HG02938 (cell line): Measurements from ENCODE around the gene FBXO30.

ENCODE experiments used
- ATAC-seq: cut with Tn5 transposase; IDR thresholded peaks from one replicate; pipeline ENCODE4 v1.9.1; 2021; ENCODE audit warnings: mild to moderate bottlenecking, moderate library complexity; ENCODE audit not compliant: unreplicated experiment

Gene FBXO30

DNA sequence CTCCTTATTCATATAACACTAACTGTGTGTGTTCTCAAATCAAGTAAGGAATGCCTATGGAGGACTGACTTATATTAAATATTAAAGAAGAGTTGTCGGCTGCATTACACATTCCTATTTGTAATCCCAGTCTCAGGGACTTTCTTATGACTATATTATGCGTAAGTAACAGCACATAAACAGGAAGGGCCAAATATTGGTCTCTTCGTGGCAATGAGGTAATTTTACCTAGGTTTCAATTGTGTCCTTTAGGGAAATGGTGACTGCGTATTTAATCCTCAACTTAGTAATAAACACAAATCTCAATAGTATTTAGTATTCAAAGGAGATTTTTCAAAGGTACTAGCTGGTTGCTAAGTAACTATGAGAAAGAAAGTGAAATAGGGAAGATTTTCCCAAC lies 56.5 kb downstream of the FBXO30 start:
- ATAC-seq: no peak

DNA sequence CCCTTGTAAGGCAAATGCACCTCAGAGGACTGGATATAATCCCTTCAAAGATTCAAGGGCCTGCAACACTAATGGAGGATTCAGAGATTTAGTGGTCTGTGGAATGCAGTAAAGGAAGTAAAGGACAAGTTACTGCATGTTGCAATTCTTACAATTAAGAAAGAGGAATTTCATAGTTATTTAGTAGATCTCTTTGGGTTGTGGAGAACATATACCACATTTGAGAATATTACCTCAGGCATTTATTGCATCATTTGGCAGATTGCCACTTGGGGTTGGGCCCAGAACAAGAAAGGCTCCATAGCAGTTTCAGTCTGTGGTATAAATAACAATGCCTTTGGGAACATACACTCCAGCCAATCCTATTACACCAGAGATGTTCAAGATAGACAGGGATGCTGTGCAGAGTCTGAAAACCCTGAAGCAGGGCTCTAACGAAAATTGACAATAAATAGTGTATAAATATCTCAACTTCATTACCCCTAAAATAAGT lies 58.4 kb downstream of the FBXO30 start:
- ATAC-seq: no peak

DNA sequence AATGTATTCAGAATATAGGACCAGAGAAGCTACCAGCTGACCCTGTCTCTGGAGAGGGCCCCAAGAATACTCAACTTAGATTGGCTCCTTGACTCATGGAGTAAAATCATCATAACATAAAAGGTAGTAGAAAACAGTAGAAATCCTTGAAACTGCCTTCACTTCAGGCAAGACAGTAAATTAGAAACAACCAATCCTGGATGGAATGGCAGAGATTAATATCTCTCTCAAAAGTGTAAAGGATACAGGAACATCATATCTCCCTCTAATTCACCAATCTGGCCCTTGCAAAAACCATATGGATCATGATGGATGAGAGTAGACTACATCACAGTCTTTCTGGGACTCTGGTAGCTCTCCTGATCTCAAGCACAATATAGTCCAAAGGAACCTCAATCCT lies 58.9 kb downstream of the FBXO30 start:
- ATAC-seq: no peak

DNA sequence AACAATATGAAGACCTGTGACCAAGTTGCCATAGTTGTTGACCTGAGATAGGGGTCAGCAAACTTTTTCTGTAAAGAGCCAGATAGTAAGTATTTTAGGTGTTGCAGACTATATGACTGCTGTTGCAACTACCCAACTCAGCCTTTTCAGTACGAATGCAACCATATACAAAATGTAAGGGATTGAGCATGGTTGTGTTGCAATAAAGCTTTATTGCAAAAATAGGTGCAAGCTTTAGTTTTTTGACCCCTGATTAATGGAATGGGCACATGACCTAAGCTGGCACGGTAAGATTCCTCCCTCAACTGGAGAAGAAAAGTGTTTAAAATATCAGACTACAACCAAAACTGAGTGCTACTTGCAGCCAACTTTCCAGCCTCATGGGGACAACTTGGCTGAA lies 62.0 kb downstream of the FBXO30 start:
- ATAC-seq: no peak

DNA sequence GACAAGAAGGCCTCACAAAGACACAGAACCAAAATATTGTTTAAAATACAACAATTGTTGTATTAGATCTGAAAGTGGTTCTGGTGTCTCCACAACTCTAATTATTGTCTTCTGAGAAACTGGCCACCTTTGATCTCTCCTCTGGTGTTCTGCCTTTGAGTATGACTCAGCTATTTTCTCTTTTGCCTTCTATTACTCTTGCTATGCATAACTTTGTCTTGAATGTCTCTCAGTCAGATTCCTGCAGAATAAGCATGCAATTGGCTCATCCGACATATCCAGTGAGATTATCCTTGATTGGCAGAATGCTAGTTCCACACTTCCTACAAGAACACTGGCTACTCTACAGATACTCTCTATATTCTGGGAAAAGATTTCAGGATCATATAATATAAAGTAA lies 65.0 kb downstream of the FBXO30 start:
- peak; percentile 87 for ATAC-seq

DNA sequence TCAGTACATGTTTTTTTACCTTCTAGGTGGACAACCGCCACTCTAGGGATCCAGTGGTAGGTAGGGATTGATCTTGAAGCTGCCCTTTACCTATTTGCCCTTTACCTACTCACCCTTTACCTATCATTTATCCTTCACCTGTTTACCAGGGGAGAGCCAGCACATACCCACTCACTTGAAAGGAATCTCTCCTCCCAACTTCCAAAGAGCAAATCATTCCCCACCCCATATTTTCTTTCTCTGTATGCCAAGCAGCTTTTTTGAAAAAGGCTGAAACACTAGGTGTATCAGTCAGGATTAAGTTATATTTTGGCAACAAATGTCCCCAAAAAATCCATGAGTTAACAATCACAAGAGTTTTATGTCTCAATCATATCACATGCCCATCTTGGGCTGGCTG lies 68.7 kb downstream of the FBXO30 start:
- no peak for ATAC-seq

DNA sequence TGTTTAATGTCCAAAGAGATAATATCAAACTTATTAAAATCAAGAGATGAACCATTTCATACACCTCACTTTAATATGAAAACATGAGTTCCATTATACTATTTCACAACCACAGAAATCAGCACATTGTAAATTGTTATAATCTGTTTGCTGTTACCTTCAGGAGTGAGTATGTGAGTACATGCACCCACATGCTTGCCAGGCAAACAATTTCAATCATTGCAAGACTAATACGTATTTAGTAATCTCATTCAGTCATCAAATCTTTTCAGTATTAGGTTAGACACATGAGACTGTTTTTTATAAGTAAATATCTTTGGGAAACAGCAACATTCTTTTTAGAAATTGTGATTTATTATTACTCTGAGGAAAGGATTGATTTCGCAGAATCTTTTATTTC lies 70.0 kb downstream of the FBXO30 start:
- ATAC-seq: no peak
